ENCODE data around the gene SLC38A10. TPM values are rescaled to one million over a fixed set of nuclear protein-coding genes. Genes with fewer than 3 reads are reported as not detected.

Gene SLC38A10
- total and polyA plus RNA-seq, 7 donors = 7.8 to 88.7 (median 37.9) TPM

GRCh38 chr17:81291662-81292061 lies 3.4 kb downstream of the SLC38A10 start:
- TF ChIP-seq POLR2A (IDR thresholded peaks at IDR 0.05) (no peak), CTCF (IDR thresholded peaks at IDR 0.05) (peak; percentile 73 to 88 (median 78)), EP300 (IDR thresholded peaks at IDR 0.05) (no peak), POLR2AphosphoS5 (IDR thresholded peaks at IDR 0.05) (peak in 1 of 4 donors; percentile 38)
- Histone ChIP-seq H3K27me3 (no peaks in the 10 kb centered on the region), H3K36me3 (peaks cover 0 to 24% (median 12%) of the 10 kb centered on the region in 4 donors), H3K4me3 (no peak overlapping the region), H3K27ac (peak overlapping the region in 3 of 4 donors; percentile 93 to 95 (median 94)), H3K9me3 (no peaks in the 10 kb centered on the region), H3K4me1 (peaks cover 0 to 43% (median 38%) of the 10 kb centered on the region in 4 donors)
- intact Hi-C loops (cut with DNase I) = no loop called here
- WGBS, 2 donors = 15 to 31% methylated on average over 16 of the region's 16 CpGs
- peak; percentile 85 for DNase-seq

- 96% methylated on average over 5 of the region's 5 CpGs for WGBS, 2 donors
These were observed 4.9 kb downstream of the SLC38A10 start for GRCh38 chr17:81290230-81290629.

GRCh38 chr17:81289627-81290026 lies 5.5 kb downstream of the SLC38A10 start:
- no peaks in the 10 kb centered on the region for H3K9me3 ChIP-seq
- intact Hi-C loops (cut with DNase I) = loop anchor here (1.0 kb wide), 1 partner anchor 195 kb away; no protein-coding TSS in a partner anchor
- WGBS, 2 donors = 96% methylated on average over 21 of the region's 21 CpGs
- H3K27ac ChIP-seq = no peak overlapping the region
- no peak for DNase-seq
- H3K36me3 ChIP-seq = peaks cover 0 to 24% (median 12%) of the 10 kb centered on the region in 4 donors
- no peaks in the 10 kb centered on the region for H3K27me3 ChIP-seq
- H3K4me1 ChIP-seq = peaks cover 0 to 42% (median 37%) of the 10 kb centered on the region in 4 donors
- H3K4me3 ChIP-seq = no peak overlapping the region
- TF ChIP-seq POLR2A (IDR thresholded peaks at IDR 0.05) (no peak), EP300 (IDR thresholded peaks at IDR 0.05) (no peak), CTCF (IDR thresholded peaks at IDR 0.05) (no peak), POLR2AphosphoS5 (IDR thresholded peaks at IDR 0.05) (no peak)

More at GRCh38 chr17:81290230-81290629, 4.9 kb downstream of the SLC38A10 start:
- H3K36me3 ChIP-seq = peaks cover 0 to 24% (median 12%) of the 10 kb centered on the region in 4 donors
- DNase-seq = no peak
- H3K27me3 ChIP-seq = no peaks in the 10 kb centered on the region
- H3K4me1 ChIP-seq = peaks cover 0 to 43% (median 39%) of the 10 kb centered on the region in 4 donors
- no peak overlapping the region for H3K27ac ChIP-seq
- H3K9me3 ChIP-seq = no peaks in the 10 kb centered on the region
- H3K4me3 ChIP-seq = no peak overlapping the region
- intact Hi-C loops (cut with DNase I) = loop anchor here (1.0 kb wide), 1 partner anchor 194 kb away; no protein-coding TSS in a partner anchor
- TF ChIP-seq CTCF (IDR thresholded peaks at IDR 0.05) (no peak), EP300 (IDR thresholded peaks at IDR 0.05) (no peak), POLR2A (IDR thresholded peaks at IDR 0.05) (no peak), POLR2AphosphoS5 (IDR thresholded peaks at IDR 0.05) (no peak)

GRCh38 chr17:81288715-81289114 lies 6.4 kb downstream of the SLC38A10 start:
- Histone ChIP-seq H3K4me1 (peaks cover 0 to 33% (median 29%) of the 10 kb centered on the region in 4 donors), H3K36me3 (peaks cover 0 to 24% (median 12%) of the 10 kb centered on the region in 4 donors)
- intact Hi-C loops (cut with DNase I) = no loop called here

More at GRCh38 chr17:81288715-81289114, 6.4 kb downstream of the SLC38A10 start:
- no peak overlapping the region for H3K4me3 ChIP-seq
- no peak overlapping the region for H3K27ac ChIP-seq
- TF ChIP-seq EP300 (IDR thresholded peaks at IDR 0.05) (no peak), POLR2AphosphoS5 (IDR thresholded peaks at IDR 0.05) (no peak), POLR2A (IDR thresholded peaks at IDR 0.05) (no peak), CTCF (IDR thresholded peaks at IDR 0.05) (no peak)
- 89 to 94% methylated on average over 8 of the region's 8 CpGs for WGBS, 2 donors
- no peaks in the 10 kb centered on the region for H3K9me3 ChIP-seq
- no peaks in the 10 kb centered on the region for H3K27me3 ChIP-seq
- no peak for DNase-seq
